ENCODE results near the gene SLC26A6.

GRCh38 chr3:48660800-48661400, 25.6 kb upstream of the SLC26A6 start:
- TF ChIP-seq CTCF (IDR thresholded peaks at IDR 0.05) (no peak), POLR2A (IDR thresholded peaks at IDR 0.05) (no peak)
